Hepatocyte (in vitro differentiated cells): ENCODE data around the gene GALNT18.

Experiments used
- CTCF ChIP-seq: fragments of 200-600 bp; sonication (generic); IDR thresholded peaks from 2 replicates; pipeline ENCODE4 v1.5.1; 2016; ENCODE audit warnings: antibody characterized with exemption, mild to moderate bottlenecking; ENCODE audit not compliant: poor library complexity
- EZH2 ChIP-seq: fragments of 200-600 bp; sonication (generic); IDR thresholded peaks from 2 replicates; pipeline ENCODE4 v1.6.1; 2016; ENCODE audit warnings: antibody characterized with exemption, mild to moderate bottlenecking, borderline replicate concordance
- EZH2phosphoT487 ChIP-seq: fragments of 200-600 bp; sonication (generic); IDR thresholded peaks from one replicate; pipeline ENCODE4 v1.6.1; 2018; ENCODE audit warnings: antibody characterized with exemption, mild to moderate bottlenecking, low read depth, moderate library complexity; ENCODE audit not compliant: unreplicated experiment, severe bottlenecking

- TF ChIP-seq CTCF (no peak), EZH2 (no peak), EZH2phosphoT487 (no peak)
These were observed 37.3 kb downstream of the GALNT18 start for GRCh38 chr11:11584530-11584810.
